GM19328 (cell line): ENCODE measurements around the gene TMEM200A.
"Not testable (repeated sequence)": the region's sequence is repeated elsewhere in the genome, so short reads cannot be mapped to it uniquely, and the experiment has no call there.

ENCODE experiments used
- ATAC-seq: cut with Tn5 transposase; IDR thresholded peaks from one replicate; pipeline ENCODE4 v1.9.1; 2021; ENCODE audit warnings: mild to moderate bottlenecking, moderate library complexity; ENCODE audit not compliant: unreplicated experiment

Gene TMEM200A

DNA sequence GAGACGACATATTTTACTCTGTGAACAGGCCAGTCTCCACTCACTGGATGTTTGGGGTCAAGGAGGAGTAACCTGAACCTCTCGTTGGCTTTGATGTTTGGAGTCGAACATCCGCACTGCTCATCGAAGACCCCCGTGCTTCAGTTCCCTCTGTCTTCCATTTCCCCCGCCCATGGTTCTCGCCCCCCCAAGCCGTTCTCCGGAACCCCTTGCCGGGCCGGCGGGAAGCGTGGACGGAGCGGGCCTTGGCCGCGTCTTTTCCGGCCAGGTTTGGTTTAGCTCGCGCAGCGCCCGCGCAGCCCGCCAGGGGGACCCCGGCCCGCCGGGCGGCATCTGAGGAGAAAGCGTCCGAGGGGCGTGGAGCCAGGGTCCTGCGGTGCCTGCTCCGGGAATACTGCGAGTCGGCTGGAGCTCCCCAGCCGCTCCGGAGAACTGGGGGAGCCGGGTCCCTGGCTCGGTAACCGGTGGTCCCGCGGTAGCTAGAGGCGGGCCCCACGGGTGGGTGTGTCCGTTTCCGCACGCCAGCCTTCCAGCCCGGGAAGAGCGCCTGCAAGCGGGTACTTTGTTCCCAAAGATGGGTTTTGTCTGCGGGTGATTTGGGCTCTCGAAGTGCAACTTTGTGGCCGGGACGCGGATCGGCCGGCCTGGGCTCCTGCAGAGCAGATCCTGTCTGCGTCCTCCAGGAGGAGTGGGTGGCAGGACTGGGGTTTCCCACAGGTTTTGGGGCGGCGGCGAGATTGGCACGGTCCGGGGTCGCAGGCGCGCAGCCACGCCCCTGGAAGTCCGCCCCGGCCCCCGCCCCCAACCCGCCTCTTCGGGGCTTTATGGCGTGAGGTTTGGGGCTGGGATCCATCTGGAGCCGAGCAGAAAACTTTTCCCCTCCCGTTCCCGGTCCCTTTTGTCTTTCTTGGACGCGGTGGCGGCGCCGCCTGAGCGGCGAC, at the start of gene TMEM200A:
Gene TMEM200A, plus strand, starts transcription at position 852 of the 941 bp plus-strand sequence. CDS start 74,406 bp downstream, outside the sequence.
- ATAC-seq = peak; percentile 51

DNA sequence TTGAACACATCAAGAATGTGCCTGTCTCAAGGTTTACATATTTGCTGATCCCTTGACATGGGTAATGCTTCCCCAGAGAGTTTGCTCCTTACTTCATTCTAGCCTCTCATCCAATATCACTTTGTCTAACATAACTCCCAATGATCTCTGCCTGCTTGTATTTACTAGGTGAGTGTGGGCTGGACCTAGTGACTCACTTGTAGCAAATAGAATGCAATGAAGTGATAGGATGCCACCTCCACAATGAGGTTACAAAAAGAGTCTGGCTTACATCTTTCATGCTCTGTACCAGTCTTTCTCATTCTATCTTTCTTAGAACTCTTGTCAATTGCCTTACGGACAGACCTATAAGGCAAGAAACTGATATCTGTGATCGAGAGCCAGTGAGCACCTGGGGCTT, 44.9 kb upstream of the TMEM200A start:
- ATAC-seq = no peak

DNA sequence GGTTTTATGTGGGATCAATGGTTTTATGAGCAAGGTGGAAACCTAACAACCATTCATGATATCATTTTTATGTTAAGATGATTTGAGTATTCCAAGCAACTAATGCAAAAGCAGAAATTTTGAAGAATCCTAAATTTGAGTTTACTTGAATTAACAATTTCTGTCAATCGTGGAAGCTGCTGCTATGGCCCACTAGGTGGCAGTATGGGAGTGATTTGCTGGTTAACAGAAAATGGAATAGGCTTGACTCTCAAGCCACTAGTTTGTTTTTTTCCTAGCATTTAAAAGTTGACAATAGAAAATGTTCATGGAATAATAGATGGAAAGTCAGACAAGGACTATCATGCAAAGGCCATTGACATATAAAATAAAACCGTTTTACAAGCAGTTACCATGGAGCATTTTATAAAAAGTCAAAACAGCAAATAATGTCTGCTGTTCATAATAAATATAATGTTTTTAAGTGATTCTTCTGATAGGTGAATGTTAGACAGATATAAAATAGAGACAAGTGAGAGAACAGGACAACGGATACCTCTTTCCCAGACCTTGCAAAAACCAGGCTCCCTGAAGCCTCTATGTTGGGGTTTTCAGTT, 43.0 kb upstream of the TMEM200A start:
- no peak for ATAC-seq

- no peak for ATAC-seq
Observed at GRCh38 chr6:130324657-130325056, 41.2 kb upstream of the TMEM200A start.

GRCh38 chr6:130326496-130326895, 39.3 kb upstream of the TMEM200A start:
- no peak for ATAC-seq

DNA sequence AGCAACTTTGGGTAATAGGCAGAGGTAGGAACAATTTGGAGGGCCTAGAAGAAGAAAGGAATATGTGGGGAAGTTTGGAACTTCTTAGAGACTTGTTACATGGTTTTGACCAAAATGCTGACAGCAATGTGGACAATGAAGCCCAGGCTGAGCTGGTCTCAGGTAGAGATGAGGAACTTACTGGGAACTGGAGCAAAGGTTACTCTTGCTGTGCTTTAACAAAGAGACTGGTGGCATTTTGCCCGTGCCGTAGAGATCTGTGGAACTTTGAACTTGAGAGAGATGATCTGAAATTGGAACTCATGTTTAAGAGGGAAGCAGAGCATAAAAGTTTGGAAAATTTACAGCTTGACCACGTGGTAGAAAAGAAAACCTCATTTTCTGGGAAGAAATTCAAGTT, 28.3 kb upstream of the TMEM200A start:
- ATAC-seq = no peak

DNA sequence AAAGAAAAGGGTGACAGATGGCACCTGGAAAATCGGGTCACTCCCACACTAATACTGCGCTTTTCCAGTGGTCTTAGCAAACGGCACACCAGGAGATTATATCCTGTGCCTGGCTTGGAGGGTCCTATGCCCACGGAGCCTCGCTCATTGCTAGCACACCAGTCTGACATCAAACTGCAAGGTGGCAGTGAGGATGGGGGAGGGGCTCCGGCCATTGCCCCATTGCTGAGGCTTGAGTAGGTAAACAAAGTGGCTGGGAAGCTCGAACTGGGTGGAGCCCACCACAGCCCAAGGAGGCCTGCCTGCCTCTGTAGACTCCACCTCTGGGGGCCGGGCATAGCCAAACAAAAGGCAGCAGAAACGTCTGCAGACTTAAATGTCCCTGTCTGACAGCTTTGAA, 19.5 kb upstream of the TMEM200A start:
- not testable (repeated sequence) for ATAC-seq

- no peak for ATAC-seq
Observed at GRCh38 chr6:130354322-130354721, 11.5 kb upstream of the TMEM200A start.

GRCh38 chr6:130355572-130355971, 10.2 kb upstream of the TMEM200A start:
- no peak for ATAC-seq

DNA sequence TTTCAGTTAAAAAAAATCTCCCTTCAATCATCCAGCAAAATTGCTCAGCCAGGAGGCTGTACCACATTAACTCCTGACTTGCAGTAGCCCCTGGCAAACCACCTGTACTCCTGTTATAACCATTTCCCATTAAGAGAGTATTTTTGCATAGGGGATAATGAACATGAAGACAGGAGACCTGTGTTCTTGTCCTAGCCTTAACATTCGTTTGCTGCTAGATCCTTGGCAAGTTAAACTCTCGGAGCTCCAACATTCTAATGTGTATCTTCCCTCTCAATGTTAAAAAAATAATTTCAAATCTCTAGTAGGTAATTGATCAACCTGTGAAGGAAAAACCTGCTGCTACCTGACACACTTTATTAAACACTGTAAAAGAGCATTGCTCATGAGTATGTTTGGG, 8.4 kb upstream of the TMEM200A start:
- no peak for ATAC-seq

GRCh38 chr6:130359736-130360135, 6.1 kb upstream of the TMEM200A start:
- no peak for ATAC-seq

DNA sequence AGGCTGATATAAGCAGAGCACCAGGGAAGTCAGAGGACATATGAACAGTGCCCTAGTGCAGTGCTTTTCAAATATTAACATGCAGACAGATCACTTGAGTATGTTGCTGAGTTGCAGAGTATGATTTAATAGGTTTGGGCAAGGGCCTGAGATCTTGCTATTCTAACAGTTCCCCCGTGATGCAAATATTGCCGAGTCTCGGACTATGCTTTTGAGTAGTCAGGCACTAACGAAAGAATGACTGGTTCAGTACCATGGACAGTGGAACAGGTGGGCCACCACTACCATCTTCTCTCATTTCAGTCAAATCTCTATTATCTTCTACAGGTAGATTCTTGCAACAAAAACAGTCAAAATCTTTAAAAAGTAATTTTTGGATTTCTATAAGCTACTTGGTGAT, 3.7 kb upstream of the TMEM200A start:
- no peak for ATAC-seq

GRCh38 chr6:130364224-130364780, 1.5 kb upstream of the TMEM200A start:
- no peak for ATAC-seq

- no peak for ATAC-seq
Observed at GRCh38 chr6:130366107-130367005, 539 bp downstream of the TMEM200A start.

- ATAC-seq = no peak
Observed at GRCh38 chr6:130367767-130368166, 1.9 kb downstream of the TMEM200A start.

- ATAC-seq = no peak
Observed at GRCh38 chr6:130368576-130368975, 2.8 kb downstream of the TMEM200A start.

DNA sequence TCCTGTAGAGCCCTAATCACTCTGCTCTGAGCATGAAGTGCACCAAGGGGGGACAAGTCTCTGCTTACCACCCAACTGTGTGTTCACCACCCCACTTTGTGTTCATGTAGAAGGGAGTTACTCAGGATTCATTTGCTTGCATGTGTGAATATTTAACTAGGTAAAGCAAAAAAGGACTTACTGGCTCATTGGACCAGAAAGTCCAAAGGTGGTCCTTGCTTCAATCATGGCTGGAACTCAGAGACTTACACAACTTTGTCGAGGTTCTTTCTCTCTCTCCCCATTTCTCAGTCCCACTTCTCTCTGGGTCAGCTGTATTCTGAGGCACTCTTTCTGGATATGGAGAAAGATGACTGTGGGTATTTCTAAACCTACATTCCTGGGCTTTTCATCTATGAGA, 4.0 kb downstream of the TMEM200A start:
- no peak for ATAC-seq

- no peak for ATAC-seq
Observed at GRCh38 chr6:130371921-130372420, 6.2 kb downstream of the TMEM200A start.

GRCh38 chr6:130372786-130373185, 7.0 kb downstream of the TMEM200A start:
- no peak for ATAC-seq

DNA sequence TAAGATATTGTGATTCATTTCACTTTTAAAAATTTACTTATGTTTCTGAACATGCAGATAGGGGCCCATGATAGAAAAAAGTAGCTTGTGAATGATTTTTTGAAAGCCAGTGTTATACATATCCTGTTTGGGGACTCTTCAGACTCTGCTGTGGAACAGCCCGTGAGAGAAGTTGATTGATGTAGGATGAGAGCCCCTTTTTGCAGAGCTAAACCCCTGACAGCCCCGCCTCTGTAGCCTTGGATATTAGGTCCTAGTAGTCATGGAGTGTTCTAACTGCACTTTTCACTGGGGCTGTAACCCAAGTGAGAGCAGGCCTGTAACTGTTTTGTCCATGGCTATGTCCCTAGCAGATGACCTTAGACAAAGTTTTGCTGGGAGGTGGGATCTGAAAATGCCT, 8.2 kb downstream of the TMEM200A start:
- ATAC-seq = no peak

GRCh38 chr6:130376936-130377335, 11.1 kb downstream of the TMEM200A start:
- ATAC-seq = no peak
